HG03135 (cell line): ENCODE data around the gene PLCB4.
"Not testable (repeated sequence)": the region's sequence is repeated elsewhere in the genome, so short reads cannot be mapped to it uniquely, and the experiment has no call there.

ENCODE experiments used
- ATAC-seq: cut with Tn5 transposase; IDR thresholded peaks from one replicate; pipeline ENCODE4 v1.9.1; 2021; ENCODE audit warnings: mild to moderate bottlenecking, moderate library complexity; ENCODE audit not compliant: unreplicated experiment

The PLCB4 gene

GRCh38 chr20:9349249-9349648 is 280.4 kb downstream of the PLCB4 start:
- ATAC-seq: no peak

DNA sequence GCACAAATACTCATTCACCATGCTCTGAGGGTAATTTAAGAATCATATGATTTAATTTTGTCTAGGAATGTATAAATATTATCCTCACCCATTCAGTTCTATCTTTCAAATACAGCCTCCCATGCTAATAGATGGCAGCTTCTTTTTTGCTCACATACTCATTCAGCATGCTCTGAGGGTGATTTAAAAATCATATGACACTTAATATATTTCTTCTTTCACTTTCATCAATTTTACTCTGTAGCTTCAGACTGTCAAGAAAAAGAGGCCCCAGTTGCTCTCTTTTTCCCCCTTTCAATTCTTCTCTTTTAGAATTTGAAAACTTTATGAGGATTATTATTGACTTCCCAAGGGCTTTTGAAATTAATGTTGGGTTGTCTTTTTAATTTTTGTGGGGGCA is 283.9 kb downstream of the PLCB4 start:
- no peak for ATAC-seq

GRCh38 chr20:9353180-9353915 is 284.5 kb downstream of the PLCB4 start:
- no peak for ATAC-seq

DNA sequence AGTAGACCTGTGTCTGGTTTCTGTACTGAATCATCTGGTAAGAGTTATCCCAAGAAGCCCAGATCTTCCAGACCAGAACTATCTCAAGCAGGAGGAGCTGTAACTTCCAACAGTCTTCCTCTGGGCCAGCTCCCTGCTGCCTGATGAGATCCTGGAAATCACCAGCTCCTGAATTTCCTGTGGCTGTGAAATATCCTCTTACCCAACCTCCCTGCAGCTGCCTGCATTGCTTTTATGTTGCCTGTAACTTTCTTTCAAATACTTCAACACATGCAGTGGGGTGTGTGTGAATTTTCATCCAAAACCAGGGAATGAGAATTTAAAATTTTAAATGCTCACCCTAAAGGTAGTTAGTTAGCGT is 285.0 kb downstream of the PLCB4 start:
- no peak for ATAC-seq

DNA sequence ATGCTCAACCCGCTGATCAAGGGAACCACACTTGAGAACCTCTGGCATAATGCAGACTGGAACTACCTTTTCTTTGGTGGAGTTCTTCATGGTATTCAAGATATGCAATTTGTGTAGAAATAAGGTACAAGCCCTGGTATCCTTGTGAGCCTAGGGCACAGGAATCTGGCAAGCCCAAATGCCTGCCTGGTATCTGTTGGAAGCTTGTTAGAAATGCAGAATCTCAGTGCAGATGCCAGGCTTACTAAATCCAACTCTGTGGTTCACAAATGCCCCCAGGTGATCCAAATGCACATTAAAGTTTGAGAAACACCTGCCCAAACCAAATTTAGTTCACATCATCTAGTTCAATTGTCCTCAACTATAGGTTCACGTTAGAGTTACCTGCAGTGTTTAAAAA is 285.7 kb downstream of the PLCB4 start:
- no peak for ATAC-seq

DNA sequence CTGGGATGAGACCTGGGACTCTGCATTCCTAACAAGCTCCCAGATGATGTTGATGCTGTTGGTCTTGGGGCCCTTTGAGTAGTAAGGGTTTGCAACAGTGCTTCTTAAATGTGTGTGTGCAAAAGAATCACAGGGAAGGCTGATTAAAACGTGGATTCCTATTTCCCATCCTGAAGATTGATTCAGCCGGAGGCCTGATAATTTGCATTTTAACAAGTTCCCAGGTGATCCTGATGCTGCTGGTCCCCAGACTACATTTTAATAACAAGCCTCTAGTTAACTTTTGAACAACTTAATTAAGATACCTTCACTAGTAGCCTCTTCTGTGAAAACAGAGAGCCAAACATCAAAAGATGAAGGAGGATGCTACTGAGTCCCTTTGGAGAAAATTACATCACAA is 289.1 kb downstream of the PLCB4 start:
- no peak for ATAC-seq

DNA sequence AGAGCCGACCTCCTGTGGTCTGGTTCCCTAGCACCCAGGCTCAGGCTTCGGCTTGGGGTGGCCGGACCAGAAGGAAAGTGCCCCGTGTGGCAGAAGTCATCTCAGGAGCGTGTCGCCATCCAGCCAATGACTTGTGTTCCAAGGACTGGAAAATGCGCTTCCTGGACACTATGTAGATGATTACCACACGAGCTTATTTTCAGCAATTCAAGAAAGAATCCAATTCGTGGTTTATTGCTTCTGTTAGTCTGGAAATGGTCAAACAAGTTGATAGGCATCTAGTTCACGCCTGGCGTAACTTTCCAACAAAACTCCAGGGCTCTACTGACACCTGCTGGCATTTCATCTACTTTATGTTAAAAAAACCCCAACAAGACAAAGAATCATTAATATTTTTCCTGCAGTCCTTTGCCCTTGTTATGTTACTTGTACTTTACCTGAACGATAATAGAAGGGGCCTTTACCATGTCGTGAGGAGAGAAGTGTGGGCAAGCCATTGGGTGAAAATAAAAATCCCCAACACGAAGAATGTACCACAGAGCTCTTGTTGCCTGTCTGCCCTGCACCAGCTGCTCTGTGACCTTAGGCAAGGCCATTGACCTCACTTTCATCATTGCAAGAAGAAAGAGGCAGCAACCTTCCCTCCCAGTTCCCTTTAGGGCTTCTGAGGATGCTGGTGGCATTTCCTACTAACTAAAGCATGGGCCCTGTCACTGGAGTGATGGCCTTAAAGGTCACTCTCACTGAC is 290.8 kb downstream of the PLCB4 start:
- no peak for ATAC-seq

DNA sequence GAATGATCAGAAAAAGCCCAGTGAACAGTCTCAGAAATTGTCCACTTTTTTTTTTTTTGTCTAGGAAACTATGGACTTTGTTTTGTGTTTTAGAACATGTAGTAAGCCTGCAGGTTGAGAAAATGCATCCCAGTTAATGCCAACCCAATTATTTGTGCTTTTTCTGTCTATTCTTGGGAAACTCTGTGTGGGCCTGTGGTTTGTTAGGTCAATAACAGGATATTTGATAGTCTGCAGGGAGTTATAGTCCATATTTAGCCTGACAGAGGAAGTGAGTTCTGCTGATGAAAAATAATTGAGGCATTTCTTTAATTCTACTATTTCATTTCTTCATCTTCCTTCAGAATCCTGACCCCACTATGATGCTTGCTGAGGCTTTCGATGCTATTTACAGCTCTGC is 291.5 kb downstream of the PLCB4 start:
- ATAC-seq: no peak

GRCh38 chr20:9363673-9364072 is 294.8 kb downstream of the PLCB4 start:
- no peak for ATAC-seq

GRCh38 chr20:9367328-9367727 is 298.4 kb downstream of the PLCB4 start:
- no peak for ATAC-seq

DNA sequence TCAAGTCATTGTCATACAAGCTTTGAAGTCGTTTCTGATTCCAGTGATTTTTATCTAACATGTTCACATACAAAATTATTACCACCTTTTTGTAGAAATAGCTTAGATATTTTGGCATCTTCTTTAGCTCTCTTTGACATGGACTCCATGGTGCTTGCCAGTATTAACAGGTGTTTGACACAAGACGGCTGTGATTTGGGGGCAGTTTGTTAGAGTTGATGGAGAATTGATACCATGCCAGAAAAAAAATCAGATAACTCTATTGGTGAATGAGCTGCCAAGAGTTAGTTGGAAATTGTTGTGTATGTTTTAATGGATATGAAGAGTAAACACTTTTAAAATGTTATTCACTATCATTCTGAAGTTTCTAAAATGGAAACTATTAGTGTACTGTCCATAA is 298.9 kb downstream of the PLCB4 start:
- no peak for ATAC-seq

DNA sequence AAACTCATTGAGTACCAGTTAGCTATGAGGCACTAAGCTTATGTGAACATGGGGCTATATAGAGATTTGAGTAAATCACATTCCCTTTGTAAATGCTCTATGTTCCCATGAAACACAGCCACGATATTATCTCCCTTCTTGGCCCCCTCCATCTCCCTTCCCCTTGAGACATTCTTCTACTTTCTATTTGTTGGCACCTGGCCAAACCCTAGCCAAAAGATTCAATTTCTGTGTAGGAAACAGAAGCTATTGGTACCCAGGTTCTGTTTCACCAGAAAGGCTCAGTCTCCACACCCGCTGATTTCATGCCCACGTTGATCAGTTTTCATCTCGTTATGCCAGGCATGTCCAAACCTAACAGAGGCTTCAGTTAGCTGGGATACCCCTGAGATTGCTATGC is 300.0 kb downstream of the PLCB4 start:
- ATAC-seq: no peak

DNA sequence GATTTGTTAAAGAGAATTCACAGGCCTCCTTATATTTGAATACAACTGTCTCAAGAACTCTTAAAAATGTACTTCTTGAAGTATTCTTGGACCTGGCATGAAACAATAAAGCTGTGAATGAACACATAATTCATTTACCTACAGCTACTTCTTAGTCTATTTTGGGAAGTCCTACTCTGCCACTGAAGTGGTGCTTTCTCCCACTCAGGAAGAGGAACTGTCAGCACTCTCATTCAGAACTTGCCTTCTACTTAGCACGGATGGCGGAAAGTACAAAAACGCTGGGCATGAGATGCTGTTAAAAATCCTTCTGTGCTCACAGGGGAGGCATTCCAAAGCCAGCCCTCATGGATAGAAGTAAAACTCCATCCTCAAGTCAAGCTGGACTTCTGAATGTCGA is 300.7 kb downstream of the PLCB4 start:
- no peak for ATAC-seq

DNA sequence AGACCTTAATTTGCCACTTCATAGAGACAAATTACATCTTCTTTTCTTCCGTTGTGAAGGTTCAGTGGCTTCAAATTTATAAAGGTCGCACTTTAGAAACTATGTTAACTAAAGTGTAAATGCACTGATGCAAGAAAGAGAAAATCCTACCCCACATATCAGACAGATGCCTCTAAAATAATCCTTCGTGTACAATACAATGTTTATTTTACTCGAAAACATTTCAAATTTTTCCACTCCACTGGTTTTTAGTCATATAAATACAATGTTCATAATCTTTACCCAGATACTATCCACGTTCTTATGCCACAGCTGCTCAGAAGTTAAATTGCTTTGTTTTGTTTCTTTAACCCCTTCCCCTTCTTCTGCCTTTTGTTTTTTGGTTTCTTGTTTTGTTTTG is 305.2 kb downstream of the PLCB4 start:
- no peak for ATAC-seq

DNA sequence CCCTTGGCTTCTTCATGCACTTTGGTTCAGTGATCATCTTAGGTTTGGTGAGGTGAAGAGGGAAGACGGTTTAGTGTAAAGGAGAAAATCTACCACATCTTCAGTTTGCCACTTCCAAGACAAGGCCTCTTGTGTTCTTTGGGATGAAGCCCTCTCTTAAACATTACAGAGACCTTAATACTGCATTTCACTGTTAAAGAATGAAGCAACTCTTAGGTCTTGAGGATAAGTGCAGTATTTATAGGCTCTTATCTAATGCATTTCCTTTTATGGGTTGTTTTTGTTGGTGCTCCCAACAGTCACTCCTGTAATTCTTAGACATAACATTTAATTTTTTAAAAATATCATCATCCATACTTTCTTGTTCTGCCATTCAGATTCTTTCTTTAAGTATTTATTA is 305.6 kb downstream of the PLCB4 start:
- no peak for ATAC-seq

- no peak for ATAC-seq
Measured at GRCh38 chr20:9375221-9375681, 306.4 kb downstream of the PLCB4 start.

GRCh38 chr20:9377007-9377406 is 308.1 kb downstream of the PLCB4 start:
- ATAC-seq: no peak

GRCh38 chr20:9385345-9386310 is 316.7 kb downstream of the PLCB4 start:
- not testable (repeated sequence) for ATAC-seq

DNA sequence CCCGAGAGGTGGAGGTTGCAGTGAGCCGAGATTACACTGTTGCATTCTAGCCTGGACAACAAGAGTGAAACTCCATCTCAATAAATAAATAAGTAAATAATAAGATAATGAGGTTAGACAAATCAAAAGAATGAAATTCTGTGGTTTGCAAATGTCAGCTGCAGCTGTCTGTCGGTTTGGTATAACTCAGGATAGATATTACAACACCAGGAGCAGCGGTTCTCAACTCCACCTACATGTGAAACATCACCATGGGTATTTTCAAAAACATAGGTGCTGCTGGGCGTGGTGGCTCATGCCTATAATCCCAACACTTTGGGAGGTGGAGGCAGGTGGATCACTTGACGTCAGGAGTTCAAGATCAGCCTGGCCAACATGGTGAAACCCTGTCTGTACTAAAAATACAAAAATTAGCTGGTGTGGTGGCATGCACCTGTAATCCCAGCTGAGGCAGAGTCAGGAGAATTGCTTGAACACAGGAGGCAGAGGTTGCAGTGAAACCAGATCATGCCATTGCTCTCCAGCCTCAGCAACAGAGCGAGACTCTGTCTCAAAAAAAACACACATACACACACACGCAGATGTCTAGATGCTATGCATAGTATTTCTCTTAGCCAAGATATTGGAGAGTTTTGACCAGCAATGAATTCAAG is 319.4 kb downstream of the PLCB4 start:
- ATAC-seq: no peak

DNA sequence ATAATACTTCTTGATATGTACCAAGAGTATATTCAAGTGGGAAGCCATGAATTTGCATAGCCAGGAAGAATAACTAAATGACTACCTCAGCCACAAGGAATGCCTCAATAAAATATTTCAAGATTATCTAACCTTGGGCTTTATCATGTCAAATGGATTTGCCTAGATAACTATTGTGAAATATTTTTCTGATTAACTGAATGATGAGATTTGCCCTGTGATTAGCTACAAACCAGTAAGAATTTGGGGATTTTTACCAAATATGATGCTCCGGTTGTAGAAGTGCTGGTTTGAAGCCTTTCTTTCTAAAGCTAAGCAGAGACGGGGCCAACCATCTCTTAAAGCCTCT is 319.9 kb downstream of the PLCB4 start:
- no peak for ATAC-seq

GRCh38 chr20:9389346-9389745 is 320.5 kb downstream of the PLCB4 start:
- no peak for ATAC-seq
